ENCODE measurements around the gene KDM4B.

KDM4B gene

DNA sequence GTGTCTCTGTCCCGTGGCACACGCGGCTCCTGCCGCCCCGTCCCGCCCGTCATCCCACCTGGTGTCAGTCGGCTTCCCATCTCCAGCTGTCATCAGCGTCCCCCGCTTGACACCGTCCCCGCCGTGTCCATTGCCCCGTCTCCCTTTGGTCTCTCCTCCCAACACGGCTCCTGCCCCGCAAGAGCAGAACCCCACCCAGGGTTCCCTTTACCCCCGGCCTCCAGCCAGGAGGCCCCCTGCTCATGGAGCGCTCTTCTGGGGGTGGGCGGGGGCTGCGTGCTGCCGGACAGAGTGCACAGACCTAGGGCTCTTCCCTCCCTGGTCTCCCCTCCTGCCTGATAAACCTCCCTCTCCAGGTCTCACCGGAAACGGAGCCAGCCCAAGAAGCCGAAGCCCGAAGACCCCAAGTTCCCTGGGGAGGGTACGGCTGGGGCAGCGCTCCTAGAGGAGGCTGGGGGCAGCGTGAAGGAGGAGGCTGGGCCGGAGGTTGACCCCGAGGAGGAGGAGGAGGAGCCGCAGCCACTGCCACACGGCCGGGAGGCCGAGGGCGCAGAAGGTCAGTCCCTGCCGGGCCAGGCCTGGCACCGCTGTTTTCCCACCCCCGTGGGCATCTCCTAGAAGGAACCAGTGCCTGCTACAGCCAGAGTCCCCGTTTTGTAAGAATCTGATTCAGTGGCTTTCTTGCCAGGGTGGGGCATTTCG lies 150.5 kb downstream of the KDM4B start:
- no peak for DNase-seq (ENCODE audit: low read depth in 3 of 3, low spot score in 1 of 3)

DNA sequence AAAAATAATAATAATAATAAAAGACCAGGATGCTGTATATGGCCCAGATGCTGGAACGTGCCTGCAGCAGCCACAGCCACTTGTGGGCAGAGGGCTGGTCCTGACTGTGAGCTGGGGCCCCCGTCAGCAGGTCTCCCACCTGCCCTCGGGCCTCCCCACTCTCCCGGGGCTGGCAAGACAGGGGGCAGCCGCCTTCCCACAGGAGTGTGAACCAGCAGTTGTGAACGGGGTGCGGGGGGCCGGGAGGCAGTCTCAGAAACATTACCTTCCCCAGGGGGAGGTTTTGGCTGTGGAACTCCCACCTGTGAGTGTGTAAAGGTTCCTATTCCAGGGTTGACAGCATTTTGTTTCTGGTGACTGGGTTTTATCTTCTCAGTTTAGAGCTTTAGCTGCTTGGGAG lies 151.4 kb downstream of the KDM4B start:
- DNase-seq (ENCODE audit: low read depth in 3 of 3, low spot score in 1 of 3) = no peak

DNA sequence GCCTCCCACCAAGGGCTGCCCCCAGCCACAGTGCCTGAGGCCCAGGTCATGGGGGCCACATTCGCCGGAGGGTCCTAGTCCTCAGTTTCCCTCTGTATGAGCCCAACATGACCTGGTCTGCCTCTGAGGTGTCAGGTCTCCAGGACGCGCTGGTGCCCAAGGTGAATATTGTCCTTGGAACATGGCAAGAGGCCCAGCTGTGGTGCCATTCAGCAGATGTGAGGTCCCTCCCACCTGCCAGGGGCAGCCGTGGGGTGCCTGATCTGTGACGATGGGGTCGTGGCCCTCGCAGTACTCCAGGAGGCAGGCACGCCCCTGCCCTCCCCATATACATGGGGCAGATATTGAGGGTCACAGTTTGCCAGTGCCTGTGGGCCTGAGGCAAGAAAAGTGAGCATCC lies 151.9 kb downstream of the KDM4B start:
- no peak for DNase-seq (ENCODE audit: low read depth in 3 of 3, low spot score in 1 of 3)

DNA sequence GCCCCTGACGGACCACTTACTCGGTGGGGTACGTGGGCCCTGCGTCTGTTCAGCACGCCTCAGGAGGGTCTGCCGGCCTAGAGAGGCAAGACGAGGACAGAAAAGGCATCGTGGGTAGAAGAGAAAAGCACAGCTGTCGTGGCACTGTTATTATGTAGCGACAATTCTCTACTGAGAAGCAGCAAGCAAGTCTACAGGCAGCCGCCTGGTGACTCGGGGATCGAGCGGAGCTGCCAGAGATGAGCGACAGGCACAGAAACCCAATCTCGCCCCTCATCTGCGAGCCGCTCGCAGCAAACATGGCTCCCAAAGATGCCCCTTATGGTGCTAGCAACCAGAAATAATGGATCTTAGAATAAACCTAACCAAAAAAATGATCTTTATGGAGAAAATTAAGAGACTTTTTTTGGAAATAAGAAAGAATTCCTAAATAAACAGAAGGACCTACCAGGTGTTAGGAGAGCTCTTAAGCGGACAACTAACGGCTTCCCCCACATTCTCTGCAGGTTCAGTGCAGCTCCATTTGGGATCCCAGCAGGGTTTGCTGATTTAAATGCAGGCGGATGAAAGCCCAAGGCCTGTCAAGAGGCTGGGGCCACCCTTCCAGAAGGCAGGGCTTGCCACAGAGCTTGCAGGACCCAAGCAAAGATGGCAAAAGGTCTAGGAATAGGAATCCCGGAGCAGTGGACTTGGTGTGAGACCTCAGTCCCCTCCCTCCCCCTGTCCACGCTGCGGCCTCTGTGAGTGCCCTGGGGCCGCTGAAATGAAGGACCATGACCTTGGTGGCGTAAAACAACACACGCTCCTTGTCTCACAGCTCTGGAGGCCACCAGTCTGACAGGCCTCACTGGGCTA lies 152.6 kb downstream of the KDM4B start:
- no peak for DNase-seq (ENCODE audit: low read depth in 3 of 3, low spot score in 1 of 3)

DNA sequence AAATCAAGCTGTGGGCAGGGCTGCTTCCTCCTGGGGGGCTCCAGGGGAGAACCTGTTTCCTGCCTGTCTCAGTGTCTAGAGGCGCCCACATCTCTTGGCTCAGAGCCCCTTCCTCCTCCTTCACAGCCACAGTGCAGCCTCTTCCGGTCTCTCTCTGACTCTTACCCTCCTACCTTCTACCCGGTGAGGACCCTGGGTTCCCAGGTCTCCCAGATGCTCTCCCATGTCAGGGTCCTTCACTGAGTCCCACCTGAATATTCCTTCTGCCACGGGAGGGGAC lies 153.1 kb downstream of the KDM4B start:
- no peak for DNase-seq (ENCODE audit: low read depth in 3 of 3, low spot score in 1 of 3)

DNA sequence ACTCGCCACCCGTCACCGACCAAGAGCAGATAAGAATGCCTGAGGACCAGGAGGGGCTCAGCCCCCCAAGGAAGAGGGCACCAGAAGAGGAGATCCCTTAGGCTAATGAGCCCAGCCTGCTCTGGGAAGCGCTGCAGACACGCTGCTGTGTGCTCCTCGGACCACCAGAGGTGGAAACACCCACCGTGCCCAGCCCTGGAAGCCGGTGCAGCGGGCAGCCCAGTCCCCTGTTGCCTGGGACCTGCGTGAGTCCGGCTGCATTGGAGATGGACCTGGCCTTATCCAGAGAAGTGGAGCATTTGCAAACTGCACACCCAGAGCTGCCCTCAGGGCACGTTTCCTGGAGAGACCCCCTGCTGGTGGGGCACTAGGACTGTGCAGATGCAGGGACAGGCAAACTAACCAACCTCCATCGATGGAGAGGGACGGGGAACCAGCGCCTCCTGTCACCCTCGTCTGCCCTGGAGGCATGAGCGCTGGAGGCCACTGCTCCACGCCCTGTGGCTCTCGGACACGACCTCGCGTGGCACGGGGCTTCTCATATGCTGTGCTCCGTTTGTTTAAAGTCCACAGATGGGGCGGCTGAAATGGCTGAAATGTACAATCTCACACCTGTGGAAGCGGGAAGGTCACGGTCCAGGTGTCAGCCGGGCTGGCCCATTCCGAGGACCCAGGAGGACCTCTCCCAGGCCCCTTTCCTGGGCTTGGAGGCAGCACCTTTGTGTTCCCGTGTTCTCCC lies 153.9 kb downstream of the KDM4B start:
- DNase-seq (ENCODE audit: low read depth in 3 of 3, low spot score in 1 of 3) = no peak

DNA sequence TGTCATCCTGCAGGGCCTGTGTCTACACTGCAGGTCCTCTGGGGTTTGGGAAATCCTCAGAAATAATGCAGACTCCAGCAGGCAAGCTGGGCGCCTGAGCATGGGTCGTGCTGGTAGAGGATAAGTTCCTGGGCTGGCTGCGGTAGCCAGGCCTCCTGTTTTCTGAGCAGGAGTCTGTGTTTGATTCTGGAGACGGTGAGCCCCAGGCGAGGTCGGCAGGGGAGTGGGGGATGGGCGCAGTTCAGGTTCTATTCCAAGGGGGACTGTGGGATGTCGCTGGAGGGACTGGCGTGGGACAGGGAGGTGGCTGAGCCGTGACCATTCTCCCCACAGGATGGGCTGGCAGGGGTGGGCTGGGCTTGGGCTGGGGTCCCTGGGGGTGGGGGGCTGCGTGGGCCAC lies 154.7 kb downstream of the KDM4B start:
- DNase-seq (ENCODE audit: low read depth in 3 of 3, low spot score in 1 of 3) = no peak

DNA sequence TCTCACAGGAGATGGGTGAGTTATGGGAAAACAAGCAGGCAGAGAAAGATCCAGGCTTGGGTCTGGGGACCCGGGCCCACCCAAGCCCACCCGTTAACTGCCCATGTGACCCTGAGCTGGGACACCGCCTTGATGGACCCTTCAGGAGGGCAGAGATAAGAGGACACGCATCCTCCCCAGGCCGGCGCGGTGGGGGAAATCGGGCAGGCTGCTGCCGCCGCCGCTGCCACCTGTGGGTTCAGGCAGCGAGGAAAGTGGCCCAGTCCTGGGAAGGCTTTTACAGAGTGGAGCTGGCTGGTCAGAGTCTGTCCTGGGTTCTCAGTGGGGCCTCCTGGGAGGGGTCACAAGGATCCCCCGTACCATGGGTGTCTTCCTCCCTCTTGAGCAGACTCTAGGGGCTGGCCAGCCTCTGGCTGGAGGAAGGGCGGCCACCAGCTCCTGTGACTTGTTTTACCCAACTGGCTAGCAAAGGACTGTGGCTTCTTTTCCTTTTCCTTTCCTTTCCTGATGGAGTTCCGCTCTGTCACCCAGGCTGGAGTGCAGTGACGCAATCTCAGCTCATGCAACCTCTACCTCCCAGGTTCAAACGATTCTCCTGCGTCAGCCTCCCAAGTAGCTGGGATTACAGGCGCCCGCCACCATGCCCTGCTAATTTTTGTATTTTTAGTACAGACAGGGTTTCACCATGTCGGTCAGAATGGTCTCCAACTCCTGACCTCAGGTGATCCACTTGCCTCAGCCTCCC lies 155.4 kb downstream of the KDM4B start:
- no peak for DNase-seq (ENCODE audit: low read depth in 3 of 3, low spot score in 1 of 3)

DNA sequence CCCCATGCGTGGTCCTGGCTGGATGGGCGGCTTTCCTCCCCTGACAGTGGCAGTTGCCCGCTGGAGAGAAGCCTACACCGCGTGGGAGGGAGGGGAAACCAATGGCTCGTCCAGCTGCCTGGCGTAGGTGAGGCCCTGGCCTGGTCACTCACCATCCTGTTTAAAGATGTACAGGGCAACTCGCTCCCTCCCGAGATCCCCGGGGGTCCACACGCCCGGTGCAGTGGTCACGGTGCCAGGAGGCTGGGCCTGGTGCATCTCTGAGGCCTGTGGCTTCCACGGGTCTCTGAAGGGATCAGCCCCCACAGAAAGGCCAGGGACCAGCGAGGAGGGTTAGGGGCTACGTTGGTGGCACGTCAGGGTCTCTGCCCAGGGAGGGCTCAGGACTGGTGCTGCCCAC lies 156.5 kb downstream of the KDM4B start:
- no peak for DNase-seq (ENCODE audit: low read depth in 3 of 3, low spot score in 1 of 3)

DNA sequence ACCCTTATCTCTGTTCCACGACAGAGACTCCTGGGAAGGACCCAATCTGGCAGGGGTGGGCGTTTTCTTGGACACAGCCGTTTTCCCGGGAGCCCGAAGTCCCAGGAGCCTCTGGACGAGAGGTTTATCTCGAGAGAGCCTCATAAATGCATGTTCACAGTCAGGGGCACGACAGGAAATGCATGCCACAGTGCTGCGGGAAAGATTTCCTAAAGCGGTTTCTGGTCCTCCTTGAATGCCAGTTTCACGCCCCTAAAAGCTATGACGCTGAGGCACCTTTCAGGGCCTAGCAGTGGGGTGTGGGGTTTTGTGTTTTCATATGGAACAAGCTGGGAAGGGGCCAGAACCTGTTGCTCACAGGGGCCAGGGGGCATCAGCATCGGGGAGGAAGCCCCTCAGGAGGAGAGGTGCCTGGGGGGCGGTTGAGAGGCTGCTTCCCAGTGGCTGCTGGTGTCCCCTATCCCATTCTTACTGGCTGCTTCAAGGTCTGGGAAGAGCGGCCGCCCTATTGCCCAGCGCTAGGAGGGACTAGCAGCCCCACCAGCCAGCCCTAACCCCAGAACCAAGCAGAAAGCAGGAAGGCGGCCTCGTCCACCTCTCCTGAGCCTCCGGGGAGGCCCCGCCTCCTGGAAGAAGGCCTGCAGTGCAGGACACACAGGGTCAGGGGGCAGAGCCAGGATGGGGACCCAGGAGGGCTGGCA lies 157.0 kb downstream of the KDM4B start:
- no peak for DNase-seq (ENCODE audit: low read depth in 3 of 3, low spot score in 1 of 3)

DNA sequence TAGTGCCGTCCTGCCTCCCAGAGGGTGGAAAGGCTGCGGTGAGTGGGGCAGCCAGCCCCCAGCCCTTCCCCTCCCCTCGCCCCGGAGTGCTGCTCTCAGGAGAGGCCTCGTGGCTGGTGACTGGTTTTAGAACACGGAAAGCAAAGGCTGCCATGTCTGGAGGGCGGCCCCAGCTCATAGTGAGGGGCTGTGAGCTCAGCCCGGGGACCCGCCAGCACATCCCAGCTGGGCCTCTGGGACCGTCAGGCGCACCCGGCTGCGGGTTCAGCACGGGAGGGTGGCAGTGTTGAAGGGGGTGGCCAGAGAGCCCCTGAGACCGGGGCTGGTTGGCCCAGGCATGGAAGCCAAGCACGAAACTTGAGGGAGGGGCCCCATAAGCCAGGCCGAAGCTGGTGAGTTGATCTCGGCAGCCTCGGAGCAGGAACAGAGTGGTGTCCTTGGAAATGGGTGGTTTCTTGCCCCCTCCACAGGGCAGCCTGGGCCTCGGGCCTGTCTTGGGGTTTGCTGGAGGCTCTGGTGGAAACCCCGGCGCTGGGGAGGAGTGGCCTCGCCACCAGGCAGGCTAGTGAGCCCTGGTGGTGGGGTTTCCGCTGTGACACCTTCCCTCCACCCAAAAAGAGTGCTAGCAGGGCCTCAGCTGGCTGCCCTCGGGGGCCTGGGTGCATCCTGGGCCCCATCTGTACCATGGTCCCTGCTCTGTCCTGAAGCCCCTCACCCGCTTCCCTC lies 157.7 kb downstream of the KDM4B start:
- no peak for DNase-seq (ENCODE audit: low read depth in 3 of 3, low spot score in 1 of 3)

DNA sequence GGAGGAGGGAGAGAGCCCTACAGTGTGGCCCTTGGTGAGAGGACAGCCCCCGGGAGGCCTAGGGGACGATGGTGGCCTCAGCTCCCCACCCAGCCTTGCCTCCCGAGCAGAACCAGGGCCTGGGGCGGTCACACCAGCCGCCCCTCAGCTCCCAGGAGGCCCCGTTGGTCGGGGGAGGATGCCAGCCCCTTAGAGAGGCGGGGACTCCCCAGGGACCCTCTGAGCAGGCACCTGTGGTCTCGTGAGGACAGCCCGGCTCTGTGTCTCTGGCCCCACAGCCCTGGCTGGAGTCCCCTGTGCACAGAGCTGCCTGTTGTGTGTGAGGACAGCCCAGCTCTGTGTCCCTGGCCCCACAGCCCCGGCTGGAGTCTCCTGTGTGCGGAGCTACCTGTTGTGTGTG lies 158.8 kb downstream of the KDM4B start:
- DNase-seq (ENCODE audit: low read depth in 3 of 3, low spot score in 1 of 3) = no peak

DNA sequence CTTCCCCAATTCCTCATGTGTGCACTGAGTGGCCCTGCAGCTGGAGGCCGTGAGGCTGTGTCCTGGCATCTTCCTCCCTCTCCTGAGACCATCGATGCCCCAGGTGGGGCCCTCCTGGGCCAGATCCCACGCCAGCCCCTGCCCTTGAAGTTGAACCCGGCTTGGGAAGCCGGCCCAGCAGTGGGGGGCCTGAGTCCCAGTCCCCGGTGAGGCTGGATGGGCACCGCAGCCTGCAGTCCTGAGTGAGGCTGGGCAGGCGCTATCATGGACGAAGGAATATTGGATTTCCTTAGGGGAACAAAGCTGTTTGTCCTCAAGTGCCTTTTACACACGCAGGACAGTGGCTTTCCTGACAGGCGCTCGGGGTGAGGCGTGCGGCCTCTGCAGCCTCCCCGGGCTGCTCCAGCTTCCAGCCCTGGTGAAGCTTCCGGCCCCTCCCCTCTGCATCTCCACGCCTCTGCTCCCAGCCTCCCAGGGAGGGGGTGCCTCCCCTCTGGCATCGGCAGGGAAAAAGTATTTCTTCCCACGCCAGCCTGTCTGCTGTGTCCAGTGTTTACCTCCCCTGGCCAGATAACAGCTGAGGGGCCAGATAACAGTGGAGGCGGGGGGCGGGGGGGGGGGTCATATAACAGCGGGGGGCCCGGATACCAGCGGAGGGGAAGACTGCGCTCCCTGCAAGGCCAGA lies 159.5 kb downstream of the KDM4B start:
- no peak for DNase-seq (ENCODE audit: low read depth in 3 of 3, low spot score in 1 of 3)

DNA sequence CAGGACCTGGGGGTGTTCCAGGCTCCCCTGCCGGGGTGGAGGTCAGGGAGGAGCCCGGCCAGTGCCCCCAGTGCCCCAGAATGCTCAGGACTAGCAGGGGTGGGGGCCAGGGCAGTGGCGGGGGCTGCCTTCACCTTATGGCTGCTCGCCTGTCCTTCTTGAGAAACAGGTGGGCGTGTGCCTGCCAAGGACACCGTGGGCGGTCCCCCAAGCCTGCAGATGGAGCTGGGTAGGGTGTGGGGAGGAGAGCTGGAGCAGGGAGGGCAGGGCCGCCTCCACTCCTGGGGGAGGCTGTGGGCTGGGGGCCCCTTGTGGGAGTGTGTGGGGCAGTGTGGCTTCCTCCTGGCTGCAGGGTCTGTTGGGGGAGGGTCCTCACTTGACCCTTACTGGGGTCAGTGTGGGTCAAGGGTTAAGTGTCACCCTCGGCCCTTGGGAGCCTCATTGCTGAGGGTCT lies 160.1 kb downstream of the KDM4B start:
- no peak for DNase-seq (ENCODE audit: low read depth in 3 of 3, low spot score in 1 of 3)

DNA sequence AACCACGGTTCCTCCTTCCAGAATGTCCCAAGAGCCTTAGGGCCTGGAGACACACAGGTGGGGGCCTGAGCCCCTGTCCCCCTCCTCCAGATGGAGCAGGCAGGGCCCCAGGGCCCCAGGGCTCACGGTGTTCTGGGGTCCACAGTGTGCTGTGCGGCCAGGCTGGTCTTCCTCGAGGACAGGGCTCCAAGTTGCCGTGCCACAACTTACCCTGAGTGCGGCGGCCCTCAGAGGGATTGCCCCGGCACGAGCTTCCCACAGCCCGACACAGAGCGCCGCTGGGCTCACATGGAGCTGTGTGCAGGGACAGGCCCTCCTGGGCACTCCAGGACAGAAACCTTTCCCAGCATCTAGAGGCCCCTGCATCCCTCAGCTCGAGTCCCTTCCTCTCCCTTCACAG lies 160.8 kb downstream of the KDM4B start:
- no peak for DNase-seq (ENCODE audit: low read depth in 3 of 3, low spot score in 1 of 3)

DNA sequence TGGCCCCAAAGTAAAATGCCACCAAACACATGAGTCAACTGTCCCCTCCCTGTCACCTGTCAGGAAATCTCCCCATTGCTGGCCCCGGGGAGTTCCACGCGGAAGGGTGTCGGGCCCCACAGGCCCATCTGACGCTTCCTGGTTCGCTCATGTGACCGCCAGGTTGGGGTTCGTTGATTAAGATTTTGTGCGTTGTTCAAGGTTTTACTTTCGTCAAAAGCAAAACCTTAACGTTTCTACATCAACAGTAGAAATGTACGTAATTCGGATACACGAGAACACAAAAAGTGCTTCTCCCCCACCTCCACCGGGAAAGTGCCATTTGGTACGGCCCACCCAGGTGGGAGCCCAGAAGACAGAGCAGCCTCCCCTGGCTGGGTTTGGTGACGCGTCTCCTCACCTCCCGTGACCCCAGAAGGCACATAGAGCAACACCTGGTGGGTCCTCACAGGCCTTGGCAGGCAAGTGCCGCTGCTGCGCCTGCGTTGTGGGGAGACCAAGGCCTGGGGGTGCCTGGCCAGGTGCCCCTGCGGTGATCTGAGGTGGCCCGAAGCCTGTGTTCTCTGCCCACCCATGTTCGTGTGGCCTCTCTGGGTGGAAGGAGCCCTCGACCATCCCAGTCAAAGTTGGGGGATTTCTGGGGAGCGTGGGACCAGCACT lies 161.6 kb downstream of the KDM4B start:
- DNase-seq (ENCODE audit: low read depth in 3 of 3, low spot score in 1 of 3) = peak in 1 of 3 donors; percentile 46

DNA sequence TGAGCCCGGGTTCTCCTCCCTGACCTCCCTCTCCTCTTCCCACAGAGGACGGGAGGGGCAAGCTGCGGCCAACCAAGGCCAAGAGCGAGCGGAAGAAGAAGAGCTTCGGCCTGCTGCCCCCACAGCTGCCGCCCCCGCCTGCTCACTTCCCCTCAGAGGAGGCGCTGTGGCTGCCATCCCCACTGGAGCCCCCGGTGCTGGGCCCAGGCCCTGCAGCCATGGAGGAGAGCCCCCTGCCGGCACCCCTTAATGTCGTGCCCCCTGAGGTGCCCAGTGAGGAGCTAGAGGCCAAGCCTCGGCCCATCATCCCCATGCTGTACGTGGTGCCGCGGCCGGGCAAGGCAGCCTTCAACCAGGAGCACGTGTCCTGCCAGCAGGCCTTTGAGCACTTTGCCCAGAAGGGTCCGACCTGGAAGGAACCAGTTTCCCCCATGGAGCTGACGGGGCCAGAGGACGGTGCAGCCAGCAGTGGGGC lies 162.2 kb downstream of the KDM4B start:
- DNase-seq (ENCODE audit: low read depth in 3 of 3, low spot score in 1 of 3) = no peak

DNA sequence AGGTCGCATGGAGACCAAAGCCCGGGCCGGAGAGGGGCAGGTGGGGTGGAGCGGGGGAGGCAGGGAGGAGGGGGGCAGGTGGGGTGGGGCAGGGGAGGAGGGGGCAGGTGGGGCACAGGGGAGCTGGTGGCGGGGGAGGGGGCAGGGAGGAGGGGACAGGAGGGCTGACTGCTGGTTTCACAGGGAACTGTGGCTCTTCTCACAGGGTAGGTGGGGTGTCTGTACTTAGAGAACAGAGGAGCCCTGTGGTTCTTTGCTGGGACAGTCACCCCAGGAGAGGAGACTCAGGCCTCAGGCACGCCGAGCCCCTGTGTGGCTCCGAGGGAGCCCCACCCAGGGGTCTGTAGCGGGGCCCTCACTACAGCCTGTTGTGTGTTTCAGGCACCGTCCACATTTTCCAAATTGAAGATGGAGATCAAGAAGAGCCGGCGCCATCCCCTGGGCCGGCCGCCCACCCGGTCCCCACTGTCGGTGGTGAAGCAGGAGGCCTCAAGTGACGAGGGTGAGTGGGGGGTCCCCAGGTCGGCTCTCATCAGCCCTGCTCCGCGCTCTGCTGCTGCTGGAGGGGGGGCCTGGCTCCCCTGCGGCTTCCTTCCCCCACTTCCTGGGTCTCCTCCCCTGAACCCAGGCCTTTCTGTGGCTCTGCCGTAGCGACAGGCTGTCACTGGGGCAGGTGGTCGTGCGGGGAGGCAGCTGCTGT lies 162.7 kb downstream of the KDM4B start:
- DNase-seq (ENCODE audit: low read depth in 3 of 3, low spot score in 1 of 3) = no peak
